Activated CD8-positive, alpha-beta memory T cell treated with anti-CD3 and anti-CD28 coated beads, Interleukin-2, amount 50 U/mL, for 4 hours (primary cell): ENCODE data around the gene SENP8.

ENCODE experiments used
- DNase-seq: peaks from one replicate; pipeline ENCODE4 v3.0.0-alpha.2; 2020

SENP8 gene

DNA sequence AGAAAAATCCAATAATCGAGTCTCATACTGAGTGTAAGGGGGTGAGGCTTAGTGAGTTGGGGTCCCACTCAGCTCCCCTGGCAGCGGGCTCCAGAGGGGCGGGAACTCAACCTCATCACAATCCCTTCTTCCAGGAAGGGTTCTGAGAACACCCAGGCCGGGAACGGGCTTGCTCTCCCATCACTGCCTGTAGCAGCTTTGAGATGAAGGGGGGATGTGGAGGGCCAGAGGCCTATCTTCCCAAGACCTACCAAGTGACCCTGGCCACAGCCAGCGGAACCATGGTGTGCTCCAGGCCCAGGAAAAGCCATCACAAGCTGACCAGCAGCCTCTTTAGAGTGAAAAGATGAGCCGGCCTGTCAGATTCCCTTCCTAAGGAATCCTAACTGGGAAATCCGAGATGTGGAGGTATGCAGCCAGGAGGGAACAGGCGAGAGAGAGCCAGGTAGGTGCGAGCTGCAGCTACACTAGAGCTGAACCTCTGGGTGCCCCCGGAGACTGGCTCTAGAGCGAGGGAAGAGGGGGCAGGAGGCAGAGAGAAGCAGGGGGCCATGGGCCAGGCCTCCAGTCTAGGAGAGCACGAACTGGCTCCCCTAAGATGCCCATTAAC, 60.9 kb downstream of the SENP8 start:
- no peak for DNase-seq

DNA sequence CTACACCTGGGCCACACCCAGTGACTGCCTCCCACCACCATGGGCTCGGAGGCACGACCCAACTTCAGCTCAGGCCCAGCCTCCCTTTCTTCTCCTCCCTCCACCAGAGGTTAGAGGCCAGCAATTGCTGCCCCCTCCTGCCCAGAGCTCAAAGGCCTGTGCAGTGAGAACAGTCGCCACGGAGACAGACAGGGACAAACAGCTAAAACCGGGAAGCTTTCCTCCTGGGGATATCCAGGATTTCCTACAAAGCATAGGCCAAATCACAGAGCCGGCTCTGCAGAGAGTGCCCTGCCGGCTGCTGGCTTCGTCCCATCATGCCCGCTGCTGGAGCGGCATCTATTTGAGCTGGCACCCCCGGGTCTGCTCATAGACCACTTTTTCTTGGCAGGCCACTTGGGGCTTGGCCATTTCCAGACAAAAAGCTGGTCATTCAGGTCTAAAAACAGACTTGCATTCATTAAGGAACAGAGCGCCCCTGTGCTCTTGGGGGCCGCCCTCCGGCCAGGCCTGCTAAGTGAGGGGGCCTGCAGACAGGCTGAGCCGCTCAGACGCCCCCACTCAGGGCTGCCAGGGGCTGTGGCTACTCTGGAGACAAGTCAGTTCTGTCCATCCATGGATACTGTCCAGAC, 61.9 kb downstream of the SENP8 start:
- no peak for DNase-seq

DNA sequence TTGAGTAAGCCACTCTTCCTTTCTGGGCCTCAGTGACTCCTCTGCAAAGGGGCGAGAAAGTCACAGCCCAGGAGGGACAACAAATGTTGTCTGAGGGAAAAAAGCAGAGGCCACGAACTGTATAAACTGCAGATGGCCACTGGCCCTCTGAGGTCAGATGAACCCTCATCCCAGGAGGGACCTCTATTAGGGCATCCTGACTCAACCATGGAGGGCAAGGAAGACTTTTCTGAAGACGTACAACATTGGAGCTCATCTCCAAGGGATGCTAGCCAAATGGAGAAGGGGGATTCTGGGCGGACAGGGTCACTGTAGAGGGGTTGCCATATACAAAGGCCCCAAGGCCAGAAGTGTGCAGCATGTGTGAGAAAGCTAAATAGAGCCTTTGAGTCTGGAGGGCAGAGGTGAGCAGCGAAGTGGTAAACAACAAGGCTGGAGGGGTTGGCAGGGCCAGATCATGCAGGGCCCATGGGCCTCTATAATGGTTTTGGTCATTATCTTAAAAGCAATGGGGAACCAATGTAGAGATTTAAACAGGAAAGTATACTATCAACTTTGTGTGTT, 62.6 kb downstream of the SENP8 start:
- no peak for DNase-seq

DNA sequence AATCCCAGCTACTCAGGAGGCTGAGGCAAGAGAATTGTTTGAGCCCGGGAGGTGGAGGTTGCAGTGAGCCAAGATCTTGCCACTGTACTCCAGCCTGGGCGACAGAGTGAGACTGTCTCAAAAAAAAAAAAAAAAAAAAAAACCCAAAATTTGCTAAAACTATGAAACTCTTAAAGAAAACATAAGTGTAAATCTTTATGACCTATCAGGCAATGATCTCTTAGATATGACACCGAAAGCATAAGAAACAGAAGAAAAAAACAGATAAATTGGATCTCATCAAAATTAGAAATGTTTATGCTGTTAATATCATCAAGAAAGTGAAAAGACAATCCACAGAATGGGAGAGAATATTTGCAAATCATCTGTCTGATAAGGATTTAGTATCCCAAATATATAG, 64.0 kb downstream of the SENP8 start:
- no peak for DNase-seq

DNA sequence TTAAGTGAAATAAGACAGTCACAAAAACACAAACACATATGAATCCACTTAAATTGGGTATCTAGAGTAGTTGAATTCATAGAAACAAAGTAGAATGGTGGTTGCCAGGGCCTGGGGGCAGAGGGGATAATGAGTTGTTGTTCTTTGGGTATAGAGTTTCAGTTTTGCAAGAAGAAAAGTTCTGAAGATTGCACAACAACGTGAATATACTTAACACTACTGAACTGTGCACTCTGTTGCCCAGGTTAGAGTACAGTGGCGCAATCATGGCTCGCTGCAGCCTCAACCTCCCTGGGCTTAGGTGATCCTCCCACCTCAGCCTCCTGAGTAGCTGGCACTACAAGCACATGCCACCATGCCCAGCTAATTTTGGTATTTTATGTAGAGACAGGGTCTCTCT, 64.5 kb downstream of the SENP8 start:
- DNase-seq: no peak

- no peak for DNase-seq
Measured at GRCh38 chr15:72183781-72184164, 65.6 kb downstream of the SENP8 start.

- no peak for DNase-seq
Measured at GRCh38 chr15:72184165-72184811, 66.1 kb downstream of the SENP8 start.

- DNase-seq: no peak
Measured at GRCh38 chr15:72189250-72189902, 71.2 kb downstream of the SENP8 start.

GRCh38 chr15:72192416-72192815, 74.2 kb downstream of the SENP8 start:
- DNase-seq: no peak
